ENCODE measurements around the gene TAX1BP1. TPM values are rescaled to one million over a fixed set of nuclear protein-coding genes. Genes with fewer than 3 reads are reported as not detected.

TAX1BP1 gene
- total RNA-seq, 1 experiment from 2014 or later, result 58.3 TPM

- DNase-seq, result no peak
- H4K91ac ChIP-seq (ENCODE audit: insufficient read length, low read depth, low read length), result no peak overlapping the region
Measured at GRCh38 chr7:27842094-27842692, 102.2 kb downstream of the TAX1BP1 start.

More at GRCh38 chr7:27842094-27842692, 102.2 kb downstream of the TAX1BP1 start:
- H2BK120ac ChIP-seq (ENCODE audit: low read depth, low read length, poor library complexity, severe bottlenecking), result no peak overlapping the region
- Mint-ChIP-seq H3K4me1 (peaks cover 25 to 30% of the 10 kb centered on the region in 2 experiments), H3K36me3 (ENCODE audit: insufficient read depth in 1 of 3, low read depth in 3 of 3) (peaks cover 0 to 3% (median 0%) of the 10 kb centered on the region in 3 experiments; a peak in 1 of 7 replicates), H3K27me3 (ENCODE audit: low read depth) (no peaks in the 10 kb centered on the region), H3K4me3 (no peak overlapping the region), H3K27ac (peak overlapping the region in 1 of 3 experiments; percentile 61; a peak in 4 of 7 replicates), H3K9me3 (no peaks in the 10 kb centered on the region)
- no peak overlapping the region for H3K14ac ChIP-seq (ENCODE audit: insufficient read depth, low read length)
- H3K23ac ChIP-seq (ENCODE audit: insufficient read length, low read depth, low read length), result no peak overlapping the region
- H3K18ac ChIP-seq (ENCODE audit: insufficient read length, low read depth, low read length), result no peak overlapping the region
- H2AK5ac ChIP-seq (ENCODE audit: insufficient read length, low read length), result no peak overlapping the region
- H3K9ac ChIP-seq (ENCODE audit: extremely low read depth, insufficient read length, low read length), result no peak overlapping the region
- H2AFZ ChIP-seq (ENCODE audit: low read length), result no peak overlapping the region
- WGBS (ENCODE audit: extremely low coverage, insufficient read length, low lambda C conversion rate), result no CpG with 5 or more reads among the region's 14 CpGs
- H4K5ac ChIP-seq (ENCODE audit: insufficient read length, low read depth, low read length), result no peak overlapping the region
- H3K4me1 ChIP-seq (ENCODE audit: insufficient read depth, low read length), result no peaks in the 10 kb centered on the region; the same call in 1 of the 2 replicates
- no peaks in the 10 kb centered on the region for H3K27me3 ChIP-seq (ENCODE audit: insufficient read depth, low read length)
- H3K23me2 ChIP-seq (ENCODE audit: insufficient read length, low read depth, low read length, poor library complexity, severe bottlenecking), result no peaks in the 10 kb centered on the region
- no peak overlapping the region for H3K27ac ChIP-seq (ENCODE audit: insufficient read length, low read depth, low read length)
- TF ChIP-seq CTCF (conservative IDR thresholded peaks at IDR 0.05), result no peak
- no peak overlapping the region for H2BK15ac ChIP-seq (ENCODE audit: low read depth, low read length)
- H2BK12ac ChIP-seq (ENCODE audit: insufficient read length, low read depth, low read length), result no peak overlapping the region
- H2BK20ac ChIP-seq (ENCODE audit: low read depth, low read length, poor library complexity, severe bottlenecking), result no peak overlapping the region
- H2BK5ac ChIP-seq (ENCODE audit: insufficient read length, low read length), result no peak overlapping the region
- H4K8ac ChIP-seq (replicated peaks; ENCODE audit: insufficient read length, low read depth, low read length), result no peak overlapping the region
- no peaks in the 10 kb centered on the region for H3K9me3 ChIP-seq (ENCODE audit: control insufficient read depth, low read depth, low read length)
- no peak overlapping the region for H3K4me2 ChIP-seq (ENCODE audit: insufficient read depth, insufficient read length, low read length)
- no peak overlapping the region for H3T11ph ChIP-seq (ENCODE audit: low read length)
- no peaks in the 10 kb centered on the region for H3K79me2 ChIP-seq (ENCODE audit: insufficient read depth, low read length)
- no peaks in the 10 kb centered on the region for H3K79me1 ChIP-seq (ENCODE audit: insufficient read depth, low read depth, low read length, poor library complexity, severe bottlenecking)
- no peak overlapping the region for H3K4ac ChIP-seq (ENCODE audit: low read depth, low read length)
- H3K56ac ChIP-seq (ENCODE audit: insufficient read length, low read depth, low read length), result no peak overlapping the region
- no peaks in the 10 kb centered on the region for H4K20me1 ChIP-seq (ENCODE audit: control insufficient read depth, insufficient read depth, insufficient read length)

Measured in H9 (cell line).